Stimulated activated CD4-positive, alpha-beta T cell treated with anti-CD3 and anti-CD28 coated beads, Interleukin-1b, Interleukin-23, amount 100 ng/mL, for 4 hours (primary cell): ENCODE data around the gene PREPL.
"Not testable (repeated sequence)": the region's sequence is repeated elsewhere in the genome, so short reads cannot be mapped to it uniquely, and the experiment has no call there.

Experiments
- DNase-seq, 2 donors: peaks; one replicate each; pipeline ENCODE4 v3.0.0-alpha.2; 2020; ENCODE audit warnings: low read depth in 2 of 2

Gene PREPL

DNA sequence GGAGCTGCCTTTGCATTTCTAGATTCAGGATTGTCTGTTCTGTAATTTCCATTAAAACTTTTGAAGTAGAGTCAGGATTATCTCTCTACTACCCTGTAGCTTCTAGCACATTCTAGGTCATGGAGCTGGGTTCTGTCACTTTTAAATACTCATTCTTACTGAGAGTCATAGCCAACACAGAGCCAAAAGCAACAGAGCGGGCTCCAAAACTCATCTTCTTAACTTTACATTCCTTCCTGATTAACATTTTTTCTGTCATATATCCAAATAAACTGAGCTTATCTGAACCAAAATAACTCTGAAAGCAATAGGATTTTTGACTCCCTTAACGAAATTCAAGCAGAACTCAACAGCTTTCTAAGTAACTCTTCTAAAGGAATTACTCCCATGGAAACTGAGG is 12.9 kb downstream of the PREPL start:
- DNase-seq: no peak

DNA sequence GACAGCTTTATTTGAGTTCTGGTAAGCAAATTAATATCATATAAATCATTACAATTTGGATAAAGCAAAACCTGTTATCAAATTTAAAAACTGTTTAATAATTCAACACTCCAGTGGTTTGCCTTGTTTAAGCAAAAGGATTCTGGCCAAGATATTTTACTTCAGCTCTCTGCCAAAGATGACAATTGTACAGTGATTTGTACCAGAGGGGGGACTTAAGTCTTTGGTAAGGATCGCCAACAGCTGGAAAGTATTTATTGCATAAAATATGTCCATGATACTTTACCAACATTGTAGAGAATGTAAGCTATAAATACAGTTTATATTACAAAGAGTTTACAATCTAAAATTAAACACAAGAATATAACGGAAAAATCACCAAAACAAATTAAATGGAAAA is 13.8 kb downstream of the PREPL start:
- DNase-seq: no peak

DNA sequence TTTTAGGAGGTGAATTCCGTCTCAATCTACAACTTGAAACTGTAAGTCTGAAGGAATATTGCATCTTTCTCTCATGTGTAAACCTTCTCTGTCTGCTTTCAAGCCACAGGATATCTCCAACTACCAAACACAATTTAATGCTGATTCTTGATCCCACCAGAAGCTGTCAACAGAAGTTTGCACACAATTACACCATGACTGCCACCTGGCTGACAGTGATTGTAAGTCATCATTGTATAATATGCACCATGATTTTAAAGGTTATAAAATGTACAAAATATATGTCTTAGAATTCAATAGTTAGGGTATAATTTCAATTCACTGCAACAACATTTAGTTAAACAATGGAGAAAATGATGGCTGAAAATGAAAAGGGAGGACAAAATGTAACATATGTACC is 18.4 kb downstream of the PREPL start:
- no peak for DNase-seq

DNA sequence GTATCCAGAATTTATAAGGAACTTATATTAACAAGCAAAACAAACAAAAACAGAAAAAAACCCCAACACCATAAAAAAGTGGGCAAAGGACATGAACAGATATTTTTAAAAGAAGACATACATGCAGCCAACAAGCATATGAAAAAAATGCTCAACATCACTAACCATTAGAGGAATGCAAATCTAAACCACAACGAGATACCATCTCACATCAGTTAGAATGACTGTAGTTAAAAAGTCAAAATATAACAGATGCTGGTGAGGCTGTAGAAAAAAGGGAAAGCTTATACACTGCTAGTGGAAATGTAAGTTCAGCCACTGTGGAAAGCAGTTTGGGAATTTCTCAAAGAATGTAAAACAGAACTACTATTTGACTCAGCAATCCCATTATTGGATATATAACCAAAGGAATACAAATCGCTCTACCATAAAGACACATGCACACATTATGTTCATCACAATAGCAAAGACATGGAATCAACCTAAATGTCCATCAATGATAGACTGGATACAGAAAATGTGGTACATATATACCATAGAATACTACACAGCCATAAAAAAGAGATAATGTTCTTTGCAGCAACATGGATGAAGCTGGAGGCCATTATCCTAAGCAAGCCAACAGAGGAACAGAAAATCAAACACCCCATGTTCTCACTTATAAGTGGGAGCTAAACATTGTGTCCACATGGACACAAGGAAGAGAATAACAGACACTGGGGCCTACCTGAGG is 25.3 kb downstream of the PREPL start:
- no peak for DNase-seq

DNA sequence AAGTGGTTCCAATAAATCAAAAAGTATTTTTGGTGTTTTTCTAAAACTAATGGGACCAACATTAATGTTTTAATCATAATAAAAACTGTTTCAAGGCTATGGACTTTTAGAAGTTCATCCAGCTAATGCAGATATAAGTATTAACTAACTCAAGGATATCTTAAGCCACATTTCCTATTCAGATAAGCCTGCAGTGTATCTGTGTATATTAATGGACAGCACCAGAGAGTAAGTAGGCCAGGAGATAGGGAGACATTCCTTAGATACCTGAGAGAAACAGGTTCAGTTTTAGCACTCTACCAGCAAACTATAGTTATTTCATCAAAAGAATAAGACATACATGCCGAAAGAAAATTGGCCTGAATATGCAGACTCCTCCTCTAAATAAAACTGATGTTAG is 27.3 kb downstream of the PREPL start:
- no peak for DNase-seq

DNA sequence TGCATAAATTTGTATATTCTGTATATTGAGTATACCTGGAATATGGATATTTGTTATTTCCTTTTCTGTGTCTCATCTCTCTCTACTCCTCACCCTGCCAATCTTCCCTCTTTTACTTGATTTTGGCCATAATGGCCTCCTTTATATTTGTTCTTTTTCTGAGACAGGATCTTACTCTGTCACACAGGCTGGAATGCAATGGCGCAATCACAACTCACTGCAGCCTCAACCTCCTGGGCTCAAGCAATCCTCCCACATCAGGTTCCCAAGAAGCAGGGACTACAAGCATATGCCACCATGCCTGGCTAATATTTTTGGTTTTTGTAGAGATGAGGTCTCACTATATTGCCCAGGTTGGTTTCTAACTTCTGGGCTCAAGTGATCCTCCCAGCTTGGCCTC is 30.5 kb downstream of the PREPL start:
- DNase-seq: no peak

DNA sequence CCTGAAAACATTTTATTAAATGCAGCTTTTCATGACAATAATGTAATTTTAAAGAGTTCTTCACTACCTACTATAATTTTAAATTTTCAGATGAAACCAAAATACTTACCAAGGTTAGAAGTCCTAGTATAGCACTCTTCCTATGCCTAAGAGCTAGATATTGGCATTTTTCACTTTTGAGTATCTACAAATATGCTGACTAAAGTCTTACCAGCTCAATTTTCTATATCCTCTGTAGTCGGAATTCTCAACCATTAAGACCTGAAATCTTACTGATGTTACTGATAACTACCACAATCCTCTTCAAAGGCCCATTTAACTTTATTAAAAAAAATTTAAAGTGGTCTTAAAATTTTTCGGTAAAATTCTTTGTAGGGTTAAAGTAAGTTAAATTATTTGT is 32.0 kb downstream of the PREPL start:
- no peak for DNase-seq

DNA sequence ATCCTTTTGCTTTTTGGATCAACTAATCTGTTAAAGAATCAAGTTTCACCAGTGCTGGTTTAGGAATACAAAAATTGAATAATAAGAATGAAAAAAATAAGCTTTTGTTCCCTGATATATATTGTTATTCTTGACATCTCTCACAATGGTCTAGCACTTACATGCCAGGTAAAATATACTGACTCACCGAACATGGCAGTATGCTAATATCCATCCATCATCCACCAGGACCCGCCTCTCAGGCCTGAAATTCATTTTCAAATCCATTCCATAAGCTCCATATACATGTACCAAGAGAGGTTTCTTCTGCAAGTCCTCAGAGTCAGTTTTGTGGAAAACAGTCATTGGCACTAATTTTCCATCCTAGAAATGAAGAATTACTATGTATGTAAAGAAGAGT is 32.5 kb downstream of the PREPL start:
- no peak for DNase-seq

DNA sequence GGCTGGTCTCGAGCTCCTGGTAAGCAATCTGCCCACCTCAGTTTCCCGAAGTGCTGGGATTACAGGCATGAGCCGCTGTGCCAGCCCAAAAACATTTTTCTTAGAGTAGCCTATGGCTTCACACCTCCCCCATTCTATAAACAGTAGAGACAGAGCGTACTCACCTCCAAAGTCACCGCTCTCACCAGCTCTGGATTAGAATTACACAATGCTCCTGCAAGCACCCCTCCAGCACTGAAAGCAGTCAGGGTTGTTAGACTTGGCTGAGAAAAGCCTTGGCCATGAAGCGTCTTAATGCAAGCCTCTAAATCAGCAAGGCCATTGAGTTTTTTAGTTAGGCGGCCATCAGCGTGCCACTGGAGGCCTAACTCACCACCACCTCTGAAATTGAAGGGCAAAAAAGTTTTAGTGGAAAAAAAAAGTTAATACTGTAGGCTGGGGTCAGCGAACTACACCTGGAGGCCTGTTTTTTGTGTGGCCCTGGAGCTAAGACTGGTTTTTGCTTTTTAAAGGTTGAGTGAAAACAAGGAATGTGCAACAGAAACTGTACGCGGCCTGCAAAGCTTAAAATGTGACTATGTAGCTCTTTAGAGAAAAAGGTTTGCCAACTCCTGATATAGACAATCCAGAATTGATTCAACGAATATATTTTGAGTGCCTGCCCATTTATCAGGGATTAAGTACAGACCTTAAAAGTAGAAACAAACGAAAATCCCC is 34.6 kb downstream of the PREPL start:
- DNase-seq: no peak

DNA sequence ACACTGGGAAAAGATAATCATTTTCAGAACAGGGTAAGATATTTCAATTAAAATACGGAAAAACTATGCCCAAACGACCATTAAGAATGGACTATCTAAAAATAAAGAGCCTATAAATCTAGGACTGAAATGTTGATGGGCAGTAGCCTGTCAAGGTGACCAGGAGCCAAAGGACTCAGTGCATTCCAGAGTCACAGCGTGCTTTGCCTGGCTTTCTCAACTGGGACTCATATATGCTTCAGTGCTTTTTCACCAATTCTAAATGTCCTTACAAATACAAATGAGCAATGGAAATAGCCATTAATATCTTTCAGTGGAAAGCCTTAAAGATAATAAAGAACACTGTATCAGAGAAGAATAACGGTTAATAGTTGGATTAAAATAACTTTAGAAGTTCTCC is 35.4 kb downstream of the PREPL start:
- no peak for DNase-seq

DNA sequence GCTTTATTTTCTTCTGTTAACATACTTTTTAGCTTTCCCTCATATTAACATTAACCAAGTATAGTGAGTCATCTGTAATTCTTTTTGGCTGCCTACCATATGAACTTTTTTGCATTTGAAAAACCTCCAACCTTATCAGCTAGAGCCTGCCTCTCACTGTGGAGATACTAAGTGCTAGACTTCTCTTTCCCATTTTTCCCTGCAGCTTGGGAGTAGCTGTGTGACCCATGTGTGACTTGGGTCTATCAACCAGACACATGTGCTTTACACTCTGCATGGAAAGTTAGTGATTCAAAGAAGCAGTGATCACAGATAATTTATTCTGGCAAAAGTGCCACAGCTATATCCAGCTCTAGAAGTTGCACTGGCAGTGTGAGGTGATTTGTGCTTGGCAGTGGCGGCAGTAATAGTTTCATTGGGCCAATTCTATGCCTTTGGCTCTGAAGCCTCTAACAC is 36.3 kb downstream of the PREPL start:
- no peak for DNase-seq

DNA sequence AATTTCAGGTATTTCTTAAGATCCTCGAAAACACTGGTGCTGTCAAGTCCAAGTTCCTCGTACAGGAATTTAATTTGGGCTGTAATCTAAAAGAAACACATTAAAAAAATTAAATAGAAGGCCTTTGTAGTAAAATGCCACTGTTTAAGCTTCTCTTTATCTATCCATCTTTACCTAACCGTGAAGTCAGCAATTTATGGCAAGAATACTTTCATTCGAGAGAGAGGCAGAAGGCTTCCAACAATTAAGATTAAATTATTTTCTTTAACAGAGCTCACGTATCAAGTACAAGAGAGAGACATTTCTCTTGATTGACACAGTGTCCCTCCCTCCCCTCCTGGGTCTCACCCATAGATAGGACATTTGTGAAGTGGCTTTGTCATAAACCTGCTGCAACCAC is 39.9 kb downstream of the PREPL start:
- no peak for DNase-seq

DNA sequence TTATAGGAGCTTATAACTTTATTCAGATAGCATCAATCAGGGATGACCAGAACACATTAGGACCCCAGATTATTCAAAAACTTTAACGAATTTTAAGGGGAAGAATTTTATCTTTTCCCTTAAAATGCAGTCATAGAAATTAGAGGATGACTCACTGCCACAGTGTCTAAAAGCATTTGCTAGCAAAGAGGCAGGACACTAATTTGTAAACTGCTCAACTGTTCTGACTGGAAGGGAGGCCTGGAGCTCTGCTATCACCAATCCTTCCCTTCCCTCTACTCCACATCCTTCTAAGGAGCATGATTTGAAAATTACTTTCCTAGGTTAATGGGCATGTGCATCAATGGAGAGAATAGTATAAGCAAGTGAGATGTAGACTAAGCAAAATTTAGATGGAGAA is 40.5 kb downstream of the PREPL start:
- no peak for DNase-seq

DNA sequence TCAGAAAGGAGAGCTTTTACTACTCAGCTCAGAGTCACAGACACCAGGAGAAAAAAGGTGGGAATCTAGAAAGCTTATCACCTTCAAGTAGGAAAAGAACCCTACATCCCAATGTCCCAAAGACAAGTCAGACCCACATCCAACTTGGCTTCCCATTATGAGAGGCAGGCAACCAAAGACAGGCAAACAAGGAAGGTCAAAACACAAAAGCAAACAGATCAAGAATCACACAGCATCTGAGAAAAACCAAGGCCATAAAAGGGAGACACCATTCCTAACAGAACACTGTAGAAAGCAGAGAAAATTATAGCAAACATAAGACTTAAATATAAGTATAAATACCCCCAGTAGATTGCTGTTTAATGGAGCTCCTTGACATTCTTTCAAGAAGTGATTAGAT is 45.3 kb downstream of the PREPL start:
- DNase-seq: no peak

DNA sequence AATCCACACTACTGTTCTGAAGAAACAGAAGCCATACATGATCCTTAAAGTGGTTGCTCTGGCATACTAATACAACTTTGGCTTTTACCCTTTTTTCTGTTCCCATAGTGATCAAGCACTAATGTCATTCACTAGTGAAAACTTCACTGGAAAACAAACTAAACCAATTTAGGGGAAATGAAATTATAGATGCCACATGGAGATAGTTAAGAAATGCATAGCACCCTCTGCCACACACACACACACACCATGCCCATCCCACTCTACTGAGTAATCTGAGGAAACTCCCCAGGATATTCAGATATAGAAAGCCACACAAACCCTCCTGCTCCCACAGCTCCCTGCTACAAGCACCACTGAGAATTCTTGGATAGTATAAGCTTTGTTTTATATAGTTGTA is 46.9 kb downstream of the PREPL start:
- DNase-seq: no peak

DNA sequence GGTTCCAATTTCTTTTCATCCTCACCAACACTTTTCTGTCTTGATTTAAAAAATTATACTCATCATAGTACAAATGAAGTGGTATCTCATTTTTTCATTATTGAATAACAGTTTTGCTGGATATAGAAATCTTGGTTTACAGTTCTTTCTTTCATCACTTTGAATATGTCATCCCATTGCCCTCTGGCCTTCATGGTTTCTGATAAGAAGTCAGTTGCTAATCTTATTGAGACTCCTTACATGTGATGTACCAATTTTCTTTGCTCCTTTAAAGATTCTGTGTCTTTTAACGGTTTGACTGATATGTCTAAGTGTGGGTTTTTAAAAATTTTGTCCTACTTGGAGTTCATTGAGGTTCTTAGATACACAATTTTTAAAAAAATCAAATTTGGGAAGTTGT is 51.0 kb downstream of the PREPL start:
- DNase-seq: no peak

DNA sequence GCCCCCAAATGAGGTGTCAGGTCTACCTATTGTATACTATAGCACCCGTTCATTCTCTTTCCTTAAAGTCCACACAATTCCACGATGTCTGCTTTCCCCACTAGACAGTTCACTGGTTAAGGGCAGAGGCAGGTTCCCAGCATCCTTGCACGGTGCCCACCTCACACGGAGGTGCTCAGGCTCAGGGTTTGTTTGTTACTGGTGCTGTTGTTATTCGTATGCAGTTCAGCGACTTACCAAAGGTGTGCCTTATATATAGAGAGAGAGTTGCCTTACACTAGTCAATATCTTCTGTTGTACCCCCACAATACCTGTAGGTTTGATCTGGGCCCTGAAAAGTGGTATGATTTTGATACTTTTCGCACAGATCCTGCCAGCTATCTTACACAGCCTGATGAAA is 55.4 kb downstream of the PREPL start:
- DNase-seq: no peak

DNA sequence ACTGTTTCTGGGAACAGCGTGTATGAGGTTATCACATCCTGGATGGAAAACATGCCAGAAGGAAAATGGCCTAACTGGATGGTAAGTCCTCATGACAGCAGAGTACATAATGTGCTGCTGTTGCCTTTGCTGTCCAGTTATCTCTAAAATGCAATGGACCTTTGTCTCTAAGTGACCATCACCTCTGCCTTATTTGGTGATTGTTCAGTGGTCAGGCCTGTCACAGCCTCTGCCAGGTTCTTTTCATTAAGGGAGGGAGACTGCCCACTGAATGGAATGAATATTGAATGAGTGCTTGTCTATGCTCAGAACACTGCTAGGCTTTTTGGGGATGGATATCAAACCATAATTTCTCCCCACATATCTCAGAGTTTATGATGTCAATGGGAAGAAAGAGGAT is 57.0 kb downstream of the PREPL start:
- DNase-seq: no peak

DNA sequence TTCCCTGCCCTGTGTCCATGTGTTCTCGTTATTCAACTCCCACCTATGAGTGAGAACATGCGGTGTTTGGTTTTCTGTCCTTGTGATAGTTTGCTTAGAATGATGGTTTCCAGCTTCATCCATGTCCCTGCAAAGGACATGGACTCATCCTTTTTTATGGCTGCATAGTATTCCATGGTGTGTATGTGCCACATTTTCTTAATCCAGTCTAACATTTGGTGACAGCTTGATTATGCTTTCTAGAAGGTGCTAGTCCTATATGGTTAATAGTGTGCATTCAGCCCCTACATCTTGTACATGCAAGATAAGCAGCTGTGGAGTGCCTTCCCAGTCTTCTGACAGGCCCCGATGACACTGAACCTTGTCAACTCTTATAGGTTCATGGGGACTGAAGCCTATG is 57.5 kb downstream of the PREPL start:
- not testable (repeated sequence) for DNase-seq

DNA sequence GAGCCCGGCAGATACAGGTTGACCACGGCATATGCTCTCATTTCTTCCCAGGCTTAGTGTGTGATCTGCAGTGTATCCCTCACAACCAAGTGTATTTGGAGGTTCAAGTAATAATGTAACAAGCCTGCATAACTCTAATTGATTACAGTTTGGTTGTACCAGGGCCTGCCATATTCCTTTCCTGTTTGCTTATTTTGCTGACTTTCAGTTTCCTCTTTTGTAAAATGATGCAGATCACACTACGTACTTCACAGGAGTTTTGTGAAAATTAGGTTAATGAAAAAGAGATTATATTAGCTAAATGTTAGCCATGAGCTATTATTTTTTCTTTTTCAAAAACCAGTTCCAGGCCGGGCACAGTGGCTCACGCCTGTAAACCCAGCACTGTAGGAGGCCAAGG is 60.2 kb downstream of the PREPL start:
- no peak for DNase-seq

DNA sequence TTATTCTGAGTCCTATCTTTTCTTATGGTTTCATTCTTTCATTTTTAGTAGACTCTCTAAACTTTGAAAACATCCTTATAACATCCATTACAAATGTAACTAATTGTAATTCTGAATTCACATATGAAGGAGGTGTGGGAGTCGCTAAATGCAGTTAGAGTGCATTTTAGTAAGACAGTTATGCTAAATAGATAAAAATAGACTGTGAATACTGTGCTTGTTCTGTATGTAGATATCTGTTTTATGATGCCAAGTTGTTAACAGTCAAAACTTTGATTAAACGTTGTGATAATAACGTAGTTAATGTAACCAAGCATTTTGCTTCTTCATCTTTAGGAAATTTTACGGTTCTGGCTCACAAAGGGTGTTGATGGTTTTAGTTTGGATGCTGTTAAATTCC is 61.7 kb downstream of the PREPL start:
- DNase-seq: no peak

DNA sequence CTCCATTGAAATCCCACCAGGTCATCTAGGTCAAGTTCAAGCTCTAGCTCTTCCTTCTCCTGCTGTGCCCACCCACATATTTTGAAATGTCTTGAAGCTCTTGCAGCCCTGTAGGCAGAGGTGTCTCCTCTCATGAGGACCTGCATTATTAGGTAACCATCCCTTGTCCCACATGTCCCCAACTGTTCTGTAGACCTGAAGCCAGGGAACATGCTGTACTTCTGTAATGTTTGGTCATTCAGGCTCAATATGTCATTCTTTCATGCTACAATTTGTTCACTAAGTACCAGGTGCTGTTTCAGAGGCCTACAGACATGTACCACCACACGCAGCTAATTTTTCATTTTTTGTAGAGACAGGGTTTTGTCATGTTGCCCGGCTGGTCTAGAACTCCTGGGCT is 63.9 kb downstream of the PREPL start:
- DNase-seq: no peak

DNA sequence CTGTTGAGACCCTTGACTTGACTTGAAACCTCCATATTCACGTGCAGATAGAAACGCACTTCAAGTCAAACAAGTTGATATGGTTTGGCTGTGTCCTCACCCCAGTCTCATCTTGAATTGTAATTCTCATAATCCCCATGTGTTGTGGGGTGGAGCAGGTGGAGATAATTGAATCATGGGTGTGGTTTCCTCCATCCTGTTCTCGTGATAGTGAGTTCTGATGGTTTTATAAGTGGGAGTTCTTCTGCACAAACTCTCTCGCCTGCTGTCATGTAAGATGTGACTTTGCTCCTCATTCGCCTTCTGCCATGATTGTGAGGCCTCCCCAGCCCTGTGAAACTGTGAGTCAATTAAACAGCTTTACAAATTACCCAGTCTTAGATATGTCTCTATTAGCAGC is 64.6 kb downstream of the PREPL start:
- no peak for DNase-seq
